ENCODE data around the gene NHERF2.

The NHERF2 gene

DNA sequence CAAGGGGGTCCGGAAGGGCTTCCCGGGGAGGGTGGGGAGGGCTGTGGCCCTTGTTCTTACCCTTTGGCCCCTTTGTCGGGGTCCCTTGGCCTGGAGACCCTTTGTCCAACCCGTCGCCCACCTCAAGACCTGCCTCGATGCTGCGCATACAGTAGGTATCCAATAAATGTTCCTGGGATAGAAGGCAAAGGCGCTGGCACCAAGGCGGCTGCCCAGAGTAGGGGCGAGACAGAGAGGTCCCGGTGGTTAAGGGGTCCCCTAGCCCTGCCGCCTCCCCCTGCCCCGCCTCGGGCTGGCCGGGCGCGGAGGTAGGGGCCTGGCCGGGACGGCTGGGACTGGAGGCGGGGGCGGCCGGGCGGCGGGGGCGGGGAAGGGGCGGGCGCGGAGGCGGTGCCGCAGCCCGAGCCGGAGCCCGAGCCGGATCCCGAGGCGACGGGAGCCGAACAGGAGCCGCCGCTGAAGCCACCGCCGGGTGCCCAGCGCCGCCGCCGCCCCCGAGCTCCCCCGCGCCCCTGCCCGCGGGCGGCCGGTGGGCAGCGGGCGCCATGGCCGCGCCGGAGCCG lies at the start of gene NHERF2:
NHERF2 (plus strand) TSS at position 442 of the 563 bp plus-strand sequence; CDS start at position 546, 104 bp downstream.
- DNase-seq, result no peak

DNA sequence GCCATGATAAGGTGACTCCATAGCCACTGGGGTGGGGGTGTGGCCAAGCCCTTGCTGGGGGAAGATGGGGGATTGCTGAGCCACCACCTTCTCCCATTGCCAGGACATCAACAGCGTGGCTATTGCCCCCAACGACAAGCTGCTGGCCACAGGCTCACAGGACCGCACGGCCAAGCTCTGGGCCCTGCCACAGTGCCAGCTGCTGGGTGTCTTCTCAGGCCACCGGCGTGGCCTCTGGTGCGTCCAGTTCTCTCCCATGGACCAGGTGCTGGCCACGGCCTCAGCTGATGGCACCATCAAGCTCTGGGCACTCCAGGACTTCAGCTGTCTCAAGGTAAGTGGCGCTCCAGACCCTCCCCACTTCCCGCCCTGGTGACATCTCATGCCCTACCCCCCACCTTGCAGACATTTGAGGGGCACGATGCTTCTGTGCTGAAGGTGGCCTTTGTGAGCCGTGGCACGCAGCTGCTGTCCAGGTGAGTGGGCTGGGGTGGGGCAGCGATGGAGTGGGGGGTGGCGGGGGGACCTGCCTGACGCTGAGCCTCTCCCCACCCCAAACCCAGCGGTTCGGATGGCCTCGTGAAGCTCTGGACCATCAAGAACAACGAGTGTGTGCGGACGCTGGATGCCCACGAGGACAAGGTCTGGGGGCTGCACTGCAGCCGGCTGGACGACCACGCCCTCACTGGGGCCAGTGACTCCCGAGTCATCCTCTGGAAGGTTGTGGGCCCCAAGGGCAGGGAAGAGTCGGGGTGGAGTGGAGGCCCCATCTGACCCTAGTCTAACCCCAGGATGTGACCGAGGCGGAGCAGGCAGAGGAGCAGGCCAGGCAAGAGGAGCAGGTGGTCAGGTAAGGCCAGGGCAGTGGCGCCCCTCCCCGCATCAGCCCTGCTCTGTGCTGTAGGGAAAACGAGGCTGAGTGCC lies 49.5 kb upstream of the NHERF2 start:
- DNase-seq, result no peak

GRCh38 chr16:1977875-1978268 lies 48.8 kb upstream of the NHERF2 start:
- no peak for DNase-seq

- no peak for DNase-seq
Observed at GRCh38 chr16:1978476-1979120, 48.1 kb upstream of the NHERF2 start.

DNA sequence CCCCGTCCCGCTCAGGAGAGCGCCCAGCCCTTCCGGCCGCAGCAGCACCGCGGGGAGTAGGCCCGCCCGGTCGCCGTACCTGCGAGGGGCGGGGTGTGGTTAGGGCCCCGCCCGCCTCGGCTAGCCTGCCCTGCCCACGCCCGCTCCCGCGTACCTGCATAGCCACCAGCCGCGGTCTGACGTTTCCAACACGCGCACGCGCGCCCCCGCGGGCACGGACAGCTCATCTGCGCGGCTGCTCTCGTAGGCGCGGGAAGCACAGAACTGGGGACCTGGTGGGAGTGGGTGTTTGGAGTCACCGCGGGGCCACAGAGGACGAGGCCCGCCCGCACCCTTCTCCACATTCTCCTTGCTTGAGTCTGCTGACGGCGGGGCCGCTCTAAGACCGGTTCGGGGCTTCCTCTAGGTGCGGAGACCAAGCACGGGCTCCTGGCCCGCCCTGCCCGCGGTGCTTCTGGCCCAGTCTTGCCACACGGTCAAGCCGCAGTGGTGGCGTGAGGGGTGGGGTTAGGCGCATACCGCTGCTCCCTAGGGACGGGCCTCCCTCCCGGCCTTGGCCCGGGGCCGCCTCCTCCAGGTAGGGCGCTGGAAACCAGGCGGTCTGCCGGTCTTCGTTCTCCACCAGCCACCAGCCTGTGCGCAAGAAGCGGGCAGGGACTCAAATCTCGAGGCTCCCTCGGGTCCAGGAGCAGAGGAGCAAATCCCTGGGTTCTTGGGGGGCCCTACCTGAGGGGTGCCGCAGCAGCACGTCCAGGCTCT lies 47.3 kb upstream of the NHERF2 start:
- DNase-seq, result no peak

GRCh38 chr16:1980030-1980769 lies 46.5 kb upstream of the NHERF2 start:
- DNase-seq, result no peak

DNA sequence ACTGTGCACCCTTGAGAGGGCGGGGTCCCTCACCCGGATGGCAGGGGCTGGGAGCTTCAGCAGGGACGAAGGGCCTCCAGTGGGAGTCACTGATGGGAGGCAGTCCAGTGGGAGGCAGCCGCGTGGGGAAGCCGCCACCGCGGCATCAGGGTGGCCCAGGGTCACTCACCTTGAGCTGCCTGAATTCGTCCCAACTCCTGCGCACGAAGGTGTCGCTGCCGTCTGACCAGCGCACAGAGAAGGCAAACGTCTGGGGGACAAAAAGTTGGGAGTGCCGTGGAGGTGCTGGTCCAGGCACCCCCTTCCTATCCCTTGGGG lies 46.0 kb upstream of the NHERF2 start:
- no peak for DNase-seq

- no peak for DNase-seq
Observed at GRCh38 chr16:1981398-1981836, 45.3 kb upstream of the NHERF2 start, which contains the start of gene NOXO1. Gene NOXO1, minus strand, starts transcription at chr16:1981469. Its CDS starts 290 bp downstream, at chr16:1981179.

GRCh38 chr16:1982013-1982433 lies 44.7 kb upstream of the NHERF2 start:
- no peak for DNase-seq

DNA sequence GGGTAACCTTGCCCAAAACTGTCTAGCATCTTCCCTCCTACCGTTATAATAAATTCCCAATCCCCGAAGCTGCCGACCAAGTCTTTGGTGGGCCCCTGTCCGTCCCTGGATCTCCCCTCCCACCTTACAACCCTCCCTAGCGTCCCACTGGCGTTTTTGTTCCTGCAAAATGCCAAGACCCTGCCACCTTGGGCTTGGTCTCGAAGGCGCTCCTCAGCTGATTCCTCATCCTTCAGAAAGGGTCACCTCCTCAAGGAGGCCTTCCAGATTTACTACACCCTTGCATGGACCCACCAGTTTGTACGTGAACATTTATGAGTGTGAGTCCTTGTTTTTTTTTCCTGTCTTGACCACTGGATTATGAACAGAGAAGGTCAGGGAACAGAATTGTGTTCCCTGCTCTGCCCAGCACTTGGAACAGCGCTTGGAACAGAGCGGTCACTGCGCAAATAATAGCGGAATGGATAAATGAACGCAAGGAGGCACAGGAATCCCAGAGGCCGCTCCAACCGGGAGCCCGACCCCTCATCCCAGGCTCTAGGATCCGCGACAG lies 43.6 kb upstream of the NHERF2 start:
- no peak for DNase-seq

DNA sequence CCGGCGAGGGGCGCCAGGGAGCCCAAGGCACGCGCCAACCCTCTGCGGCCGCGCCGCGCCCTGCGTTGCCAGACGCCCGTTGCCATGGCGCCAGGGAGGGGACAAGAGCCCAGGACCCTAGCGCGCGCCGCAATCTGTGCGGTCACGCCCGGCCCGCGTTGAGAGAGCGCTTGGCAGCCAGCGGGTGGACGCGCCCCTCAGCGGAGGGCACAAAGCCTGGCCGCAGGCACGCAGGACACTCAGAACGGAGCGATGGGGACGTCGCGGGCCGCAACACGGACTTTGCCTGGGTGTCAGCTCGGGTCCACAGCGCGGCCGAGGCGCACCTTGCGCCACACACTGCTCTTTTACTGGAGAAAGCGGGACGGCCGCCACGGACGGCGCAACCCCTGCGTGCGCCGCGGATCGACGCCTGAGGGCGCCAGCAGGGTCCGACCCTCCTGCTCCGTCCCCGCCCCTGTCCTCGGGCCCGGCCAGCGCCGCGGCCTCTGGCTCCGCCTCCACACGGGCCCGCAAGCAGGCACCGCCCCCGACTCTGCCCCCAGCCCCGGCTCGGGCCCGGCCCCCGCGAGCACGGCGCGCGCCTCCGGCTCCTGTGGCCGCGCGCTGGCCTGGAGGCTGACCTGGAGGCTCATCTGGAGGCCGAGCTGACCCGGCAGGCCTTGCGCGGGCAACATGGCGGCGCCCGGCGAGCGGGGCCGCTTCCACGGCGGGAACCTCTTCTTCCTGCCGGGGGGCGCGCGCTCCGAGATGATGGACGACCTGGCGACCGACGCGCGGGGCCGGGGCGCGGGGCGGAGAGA lies 43.0 kb upstream of the NHERF2 start, which contains the start of gene GFER:
GFER (plus strand) TSS at position 650 of the 803 bp plus-strand sequence; CDS start at position 676, 26 bp downstream.
- peak; percentile 42 for DNase-seq

- DNase-seq, result no peak
Observed at GRCh38 chr16:1984347-1985225, 42.1 kb upstream of the NHERF2 start.

DNA sequence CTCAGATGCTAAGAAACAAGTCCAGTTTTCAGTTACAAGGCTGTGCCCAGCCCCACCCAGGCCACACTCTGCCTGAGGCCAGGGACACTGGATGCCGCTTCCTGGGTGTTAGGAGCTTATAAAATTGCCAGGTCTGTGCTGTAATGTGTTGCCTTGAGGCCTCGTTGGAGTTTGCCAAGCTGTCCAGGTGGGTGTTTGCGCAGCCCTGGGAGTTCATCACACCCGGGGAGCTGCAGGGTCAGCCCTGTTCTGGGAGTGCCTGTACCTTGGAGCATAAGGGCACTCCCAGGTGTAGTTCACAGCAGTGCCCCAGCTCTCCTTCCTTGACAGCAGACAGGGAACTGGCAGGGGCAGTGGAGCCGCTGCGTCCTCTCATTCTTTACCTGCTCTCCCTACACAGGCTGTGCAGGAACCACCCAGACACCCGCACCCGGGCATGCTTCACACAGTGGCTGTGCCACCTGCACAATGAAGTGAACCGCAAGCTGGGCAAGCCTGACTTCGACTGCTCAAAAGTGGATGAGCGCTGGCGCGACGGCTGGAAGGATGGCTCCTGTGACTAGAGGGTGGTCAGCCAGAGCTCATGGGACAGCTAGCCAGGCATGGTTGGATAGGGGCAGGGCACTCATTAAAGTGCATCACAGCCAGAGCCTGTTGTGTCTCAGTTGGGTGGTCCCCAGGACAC lies 41.1 kb upstream of the NHERF2 start:
- DNase-seq, result no peak

DNA sequence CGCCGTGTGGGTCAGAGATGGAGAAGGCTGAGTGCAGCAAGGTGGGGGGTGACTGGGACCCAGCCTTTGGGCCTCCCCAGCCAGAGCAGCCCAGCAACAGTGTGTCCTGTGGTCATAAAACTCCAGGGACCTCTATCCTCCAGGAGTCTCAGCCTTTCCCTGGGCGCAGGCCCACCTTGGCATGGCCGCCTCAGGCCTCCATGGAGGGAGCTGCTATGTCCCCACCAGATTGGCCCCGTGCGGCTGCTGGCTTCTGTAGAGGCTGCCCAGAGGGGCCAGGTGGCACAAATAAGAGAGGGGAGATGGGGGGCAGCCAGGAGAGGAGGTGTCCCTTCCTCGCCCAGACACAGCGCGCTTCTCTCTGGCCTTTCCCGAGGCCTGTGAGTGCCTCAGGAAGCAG lies 39.5 kb upstream of the NHERF2 start:
- no peak for DNase-seq

DNA sequence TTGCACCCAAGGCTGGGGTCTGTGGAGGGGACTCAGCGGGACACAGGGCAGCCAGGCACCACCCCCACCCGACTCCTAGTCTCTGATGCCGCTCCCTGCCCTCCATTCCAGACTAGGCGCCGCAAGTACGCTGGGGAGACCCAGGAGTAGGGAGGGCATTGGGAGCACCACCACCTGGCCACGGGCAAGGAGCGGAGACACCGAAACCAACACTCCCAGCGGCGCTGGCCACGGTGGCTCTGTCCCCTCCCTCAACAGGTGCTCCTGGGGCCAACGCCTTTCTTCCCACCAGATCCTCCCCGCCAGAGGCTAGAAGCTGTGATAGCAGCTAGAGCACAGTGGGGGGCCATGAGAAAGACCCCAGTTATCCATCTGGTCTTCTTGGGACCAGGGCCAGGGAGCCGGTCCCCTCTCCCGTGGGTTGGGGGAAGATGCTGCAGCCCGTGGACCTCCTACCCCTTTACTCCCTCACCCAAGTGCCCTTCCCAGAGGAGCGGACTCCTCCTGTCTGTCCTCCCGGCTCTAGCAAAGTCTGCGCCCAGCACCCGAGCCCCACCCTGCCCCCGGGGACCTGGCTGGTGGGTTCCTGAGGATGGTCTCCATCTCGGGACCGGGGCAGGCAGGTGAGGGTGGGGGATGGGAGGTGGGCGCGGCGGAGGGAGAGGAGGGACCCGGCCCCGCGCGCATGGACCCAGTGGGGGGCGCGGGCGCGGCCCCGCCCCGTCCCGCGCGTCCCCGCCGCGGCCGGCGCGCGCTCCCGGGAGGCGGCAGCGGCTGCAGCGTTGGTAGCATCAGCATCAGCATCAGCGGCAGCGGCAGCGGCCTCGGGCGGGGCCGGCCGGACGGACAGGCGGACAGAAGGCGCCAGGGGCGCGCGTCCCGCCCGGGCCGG lies 37.2 kb upstream of the NHERF2 start, which contains the start of gene SYNGR3:
SYNGR3 (plus strand) TSS at position 762 of the 892 bp plus-strand sequence. CDS start 133 bp downstream, outside the sequence.
- DNase-seq, result no peak

- DNase-seq, result no peak
Observed at GRCh38 chr16:1990101-1990350, 36.7 kb upstream of the NHERF2 start.

DNA sequence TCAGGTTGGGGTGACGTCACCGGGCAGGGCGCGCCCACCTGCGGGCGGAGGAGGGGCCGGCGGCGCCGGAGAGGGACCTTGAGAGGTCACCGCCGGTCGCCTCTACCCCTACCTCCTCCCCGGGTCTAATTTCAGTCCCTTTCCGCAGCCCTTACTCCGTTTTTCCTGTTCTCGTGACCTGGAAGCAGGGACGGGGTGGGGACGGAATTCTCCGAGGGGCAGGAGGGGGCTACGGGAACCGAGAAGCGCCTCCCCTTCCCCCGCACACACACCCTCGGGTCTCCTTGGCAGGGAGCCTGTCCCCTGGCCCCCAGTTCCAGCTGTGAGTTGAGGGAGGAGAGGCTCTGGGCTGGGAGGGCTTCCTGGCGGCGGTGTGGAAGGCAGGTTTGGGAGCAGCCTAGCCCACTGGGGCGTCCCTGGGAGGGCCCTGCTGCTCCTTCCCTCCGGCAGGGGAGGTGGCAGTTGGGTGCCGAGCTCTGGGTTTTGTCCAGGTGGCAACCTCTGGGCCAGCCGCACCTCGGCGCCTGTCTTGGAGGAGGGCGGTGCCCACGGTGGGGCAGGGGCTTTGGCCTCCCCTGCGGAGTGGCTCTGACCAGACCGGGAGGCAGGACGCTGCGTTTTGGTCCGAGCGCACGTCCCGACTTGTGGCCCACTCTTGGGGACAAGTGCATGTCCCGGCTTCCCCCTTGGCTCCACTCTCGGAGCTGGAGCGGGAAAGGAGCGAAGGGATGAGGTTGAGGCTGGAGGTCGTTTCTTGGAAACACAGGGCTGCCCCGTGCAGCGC lies 36.2 kb upstream of the NHERF2 start:
- DNase-seq, result no peak

Measured in activated CD4-positive, alpha-beta T cell treated with anti-CD3 and anti-CD28 coated beads for 1 hour (primary cell).